A549 treated with RU486 at 1 μM for 4 hours (cell line): Measurements from ENCODE around the gene MPLKIP. TPM values are rescaled to one million over a fixed set of nuclear protein-coding genes. Genes with fewer than 3 reads are reported as not detected.

Experiments used
- total RNA-seq: library from RNA; stranded (reverse); fragments of 200-300 nt; extraction: Qiagen RNA extraction; gene quantifications from 5 replicates; pipeline ENCODE4 v1.2.3, GENCODE V29; 2022; ENCODE audit warnings: low read depth

Gene MPLKIP
- total RNA-seq, result 25.9 to 45.4 TPM (median 40.8 TPM) in 5 replicates

DNA sequence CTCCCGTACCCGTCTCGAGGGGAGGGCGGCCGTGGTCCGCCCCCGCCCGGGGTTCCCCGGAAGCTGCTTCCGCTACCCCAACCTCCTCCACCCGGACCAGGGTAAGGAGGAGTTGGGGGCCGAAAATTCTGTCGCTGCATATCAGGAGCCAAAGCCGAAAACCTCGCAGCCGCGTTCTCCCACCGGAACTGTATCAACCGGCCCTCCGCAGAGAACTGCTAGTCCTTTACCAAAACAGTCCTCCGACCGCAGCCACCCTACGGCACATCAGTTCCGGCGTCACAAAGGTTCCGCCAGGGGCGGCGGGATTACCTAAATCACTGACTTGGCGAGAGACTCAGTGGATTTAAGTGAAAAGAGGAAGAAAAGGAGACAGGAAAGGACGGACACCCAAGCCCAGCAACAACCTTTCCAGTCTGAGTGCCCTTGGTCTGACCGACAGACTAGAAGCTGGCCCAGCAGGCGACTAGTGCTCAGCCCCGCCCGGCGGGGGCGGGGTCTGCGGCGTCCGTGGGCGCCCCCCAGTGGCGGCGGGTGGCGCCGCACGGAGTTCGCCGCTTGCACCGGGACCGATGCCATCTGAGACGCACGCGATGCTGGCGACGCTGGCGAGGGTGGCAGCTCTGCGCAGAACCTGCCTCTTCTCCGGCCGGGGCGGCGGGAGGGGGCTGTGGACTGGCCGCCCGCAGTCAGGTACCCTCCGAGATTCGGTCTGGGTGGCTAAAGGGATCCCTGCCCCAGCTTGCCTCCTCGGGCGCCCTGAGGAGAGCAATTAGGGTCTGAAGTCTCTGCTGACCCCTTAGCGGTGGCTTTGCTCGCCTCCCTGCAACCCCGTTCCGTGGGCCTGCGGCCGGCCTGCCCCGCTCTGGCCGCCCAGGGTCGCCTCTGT, at the start of gene MPLKIP, which contains the start of gene SUGCT:
Gene MPLKIP, minus strand, starts transcription at position 195 of the 889 bp plus-strand sequence. Its CDS starts 55 bp downstream, at position 140.
Gene SUGCT, plus strand, starts transcription at position 578 of the 889 bp plus-strand sequence.

Other genes with a start within 250 kb of the MPLKIP start
- gene CDK13, start 184.4 kb downstream of the MPLKIP start, total RNA-seq, result 19.2 to 23.2 TPM (median 20.7 TPM) in 5 replicates
- 0.67 to 1.8 TPM (median 1.2 TPM) in 5 replicates for gene SUGCT, start 383 bp upstream of the MPLKIP start, total RNA-seq